NCI-H1694 (cell line): ENCODE data around the gene IRF4.

Experiments used
- DNase-seq: peaks from one replicate; lab custom pipeline; 2025; lab: John Stamatoyannopoulos, UW

Gene IRF4

DNA sequence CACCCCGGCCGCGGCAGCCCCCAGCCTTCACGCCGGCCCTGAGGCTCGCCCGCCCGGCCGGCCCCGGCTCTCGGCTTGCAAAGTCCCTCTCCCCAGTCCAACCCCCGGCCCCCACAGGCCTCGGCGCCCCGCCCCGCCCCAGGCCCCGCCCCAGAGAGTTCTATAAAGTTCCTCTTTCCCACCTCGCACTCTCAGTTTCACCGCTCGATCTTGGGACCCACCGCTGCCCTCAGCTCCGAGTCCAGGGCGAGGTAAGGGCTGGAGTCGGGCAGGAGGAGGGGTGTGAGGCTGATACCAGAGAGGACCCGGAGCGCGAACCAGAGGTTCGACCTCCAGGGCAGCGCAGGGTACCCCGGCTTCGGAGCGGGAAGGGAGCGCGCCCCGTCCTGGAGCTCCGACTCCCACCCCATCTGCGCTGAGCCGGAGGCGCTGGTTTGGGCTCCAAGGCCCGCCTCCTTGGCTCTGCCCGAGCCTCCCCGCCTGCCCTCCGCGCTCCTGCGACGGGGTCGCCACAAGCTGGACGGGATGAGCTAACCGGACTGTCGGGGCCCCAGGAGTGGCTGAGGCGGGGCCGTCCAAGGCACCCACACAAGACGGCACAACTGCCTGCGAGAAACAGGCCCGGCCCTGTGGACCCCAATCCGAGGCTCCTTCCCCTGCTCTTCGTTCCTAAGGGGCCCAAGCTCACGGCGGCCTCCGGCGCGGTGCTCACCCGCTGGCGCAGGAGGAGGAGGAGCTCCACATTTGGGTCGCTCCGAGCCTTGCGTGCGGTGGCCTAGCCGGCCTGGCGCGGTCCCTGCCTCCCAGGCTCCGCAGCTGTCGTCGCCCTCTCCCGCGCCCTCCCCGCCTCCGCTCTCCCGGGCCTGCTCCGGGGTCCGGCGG, at the start of gene IRF4:
IRF4 (plus strand) TSS at position 194 of the 882 bp plus-strand sequence. CDS start 1,401 bp downstream, outside the sequence.
- no peak for DNase-seq

DNA sequence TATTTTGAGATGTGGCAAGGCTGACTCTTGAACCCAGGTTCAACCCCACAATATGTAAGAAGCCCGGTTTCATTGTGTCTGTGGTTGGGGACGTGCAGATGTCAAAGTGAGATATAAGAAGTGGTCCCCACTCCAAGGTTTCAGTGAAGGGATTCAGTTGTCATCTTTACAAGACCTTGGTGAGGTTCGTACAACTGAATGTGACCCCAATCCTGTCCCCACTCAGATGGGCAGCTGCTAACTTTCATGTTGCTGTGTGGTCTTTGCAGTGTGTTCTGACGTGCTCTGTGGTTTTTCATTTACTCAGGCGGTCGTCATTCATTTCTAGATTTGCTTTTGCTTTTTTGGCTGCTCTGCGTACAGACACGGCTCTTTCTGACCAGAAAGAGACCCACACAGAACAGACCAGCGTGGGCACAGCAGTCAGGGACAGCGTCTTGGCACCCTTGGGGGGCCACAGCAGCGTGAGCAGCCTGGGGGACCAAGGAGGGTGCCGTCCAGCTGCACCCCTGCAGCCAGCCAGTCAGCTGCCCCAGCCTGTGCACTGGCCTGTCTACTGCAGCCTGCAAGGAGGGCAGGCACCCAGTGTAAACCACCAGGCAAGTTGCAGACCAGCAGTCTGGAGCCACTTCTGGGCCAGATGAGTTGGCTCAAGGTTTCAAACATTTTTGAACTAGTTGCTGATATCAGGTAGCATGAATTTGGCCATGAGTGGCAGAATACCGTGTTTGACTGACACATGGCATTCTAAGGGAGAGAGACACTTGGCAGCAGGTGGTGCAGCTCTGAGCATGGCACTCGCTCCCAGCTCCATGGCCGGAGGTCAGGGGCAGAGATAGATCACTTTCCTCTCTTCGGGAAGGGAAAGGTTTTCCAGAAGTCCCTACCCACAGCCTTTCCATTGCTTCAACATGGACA, 49.4 kb upstream of the IRF4 start:
- no peak for DNase-seq

DNA sequence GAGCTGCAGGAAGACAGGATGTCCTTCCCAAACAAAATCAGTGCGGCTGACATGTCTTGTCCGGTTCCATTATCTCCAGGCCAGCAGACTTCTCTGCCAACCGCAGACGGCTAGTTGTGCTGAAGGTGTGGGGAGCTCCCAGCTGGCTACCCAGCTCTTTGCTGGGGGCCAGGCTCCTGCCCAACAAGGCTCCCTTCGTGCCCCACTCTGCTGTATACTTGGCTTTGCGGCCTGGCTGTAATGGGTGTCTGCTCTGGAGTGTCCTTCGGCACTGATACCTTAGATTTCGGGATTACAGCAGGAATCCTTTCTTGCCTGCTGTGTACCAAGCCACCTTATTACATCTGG, 48.7 kb upstream of the IRF4 start:
- DNase-seq, result no peak

DNA sequence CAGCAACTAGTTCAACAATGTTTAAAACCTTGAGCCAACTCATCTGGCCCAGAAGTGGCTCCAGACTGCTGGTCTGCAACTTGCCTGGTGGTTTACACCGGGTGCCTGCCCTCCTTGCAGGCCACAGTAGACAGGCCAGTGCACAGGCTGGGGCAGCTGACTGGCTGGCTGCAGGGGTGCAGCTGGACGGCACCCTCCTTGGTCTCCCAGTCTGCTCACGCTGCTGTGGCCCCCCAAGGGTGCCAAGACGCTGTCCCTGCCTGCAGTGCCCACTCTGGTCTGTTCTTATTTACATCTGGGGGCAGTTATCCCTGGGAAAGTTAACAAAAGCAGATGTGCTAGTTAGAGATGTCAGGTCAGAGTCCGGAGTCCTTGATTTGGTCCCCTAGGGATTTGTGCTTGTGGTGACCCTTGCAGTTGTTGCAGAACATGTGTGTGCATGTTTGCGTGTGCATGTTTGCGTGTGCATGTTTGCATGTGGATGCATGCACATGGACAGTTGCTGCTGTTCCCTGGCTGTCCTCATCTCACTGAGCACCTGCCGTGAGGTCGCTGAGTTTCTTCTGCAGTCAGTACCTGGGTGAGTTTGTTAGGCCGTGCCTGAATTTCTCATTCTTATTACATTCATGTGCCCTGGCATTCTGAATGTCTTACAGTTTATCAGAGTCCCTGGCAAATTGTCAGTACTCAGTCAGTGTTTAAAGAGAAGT, 48.2 kb upstream of the IRF4 start:
- DNase-seq, result no peak

DNA sequence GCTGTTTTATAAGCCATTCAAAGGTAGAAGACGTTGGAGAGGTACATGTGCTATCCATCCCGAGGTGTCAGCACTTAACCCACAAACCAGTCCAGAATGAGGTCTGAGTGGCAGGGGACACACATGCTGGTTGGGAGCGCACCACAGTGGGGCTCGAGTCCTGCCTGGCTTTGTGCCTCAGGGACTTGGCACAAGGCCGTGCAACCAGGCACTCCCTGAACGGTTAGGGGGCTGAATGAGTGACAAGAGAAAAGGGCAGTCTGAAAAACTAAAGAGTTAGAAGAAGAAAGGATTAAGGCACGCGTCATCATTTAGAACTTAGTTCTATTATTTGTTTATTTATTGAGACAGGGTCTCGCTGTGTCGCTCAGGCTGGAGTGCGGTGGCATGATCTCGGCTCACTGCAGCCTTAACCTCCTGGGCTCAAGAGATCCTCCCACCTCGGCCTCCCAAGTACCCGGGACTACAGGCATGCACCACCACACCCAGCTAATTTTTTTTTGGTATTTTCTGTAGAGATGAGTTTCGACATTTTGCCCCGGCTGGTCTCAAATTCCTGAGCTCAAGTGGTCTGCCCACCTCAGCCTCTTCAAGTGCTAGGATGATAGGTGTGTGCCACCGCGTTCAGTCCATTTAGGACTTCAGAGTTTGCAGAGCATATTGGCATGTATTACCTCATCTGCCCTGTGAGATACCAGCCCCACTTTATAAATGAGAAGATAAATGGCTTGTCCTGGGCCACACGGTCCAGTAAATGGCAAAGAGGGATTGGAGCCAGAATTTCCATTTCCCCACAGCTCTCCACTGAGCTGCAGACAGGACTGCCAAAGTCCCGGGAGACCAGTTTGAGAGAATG, 47.4 kb upstream of the IRF4 start:
- DNase-seq, result no peak

DNA sequence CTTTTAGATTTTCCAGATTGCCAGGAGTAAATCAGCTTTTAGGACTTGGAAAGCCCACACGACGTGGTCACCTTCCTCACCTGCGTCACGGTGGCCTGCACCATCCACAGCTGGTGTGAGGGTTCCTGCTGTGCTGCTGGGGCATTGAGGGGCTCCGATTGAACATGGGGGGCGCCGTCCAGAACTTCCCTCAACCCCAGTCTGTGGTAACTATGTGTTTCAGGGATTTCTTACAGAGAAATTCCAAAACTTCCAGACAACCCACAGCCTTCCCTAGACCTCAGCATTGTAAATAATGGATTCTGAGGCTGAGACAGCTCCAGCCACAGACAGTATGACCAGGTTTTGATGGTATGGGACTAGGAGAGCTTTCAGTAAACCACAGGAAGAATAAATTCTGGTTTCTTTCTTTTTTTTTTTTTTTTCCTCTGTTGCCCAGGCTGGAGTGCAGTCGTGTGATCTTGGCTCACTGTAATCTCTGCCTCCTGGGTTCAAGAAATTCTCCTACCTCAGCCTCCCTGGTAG, 46.7 kb upstream of the IRF4 start:
- no peak for DNase-seq

DNA sequence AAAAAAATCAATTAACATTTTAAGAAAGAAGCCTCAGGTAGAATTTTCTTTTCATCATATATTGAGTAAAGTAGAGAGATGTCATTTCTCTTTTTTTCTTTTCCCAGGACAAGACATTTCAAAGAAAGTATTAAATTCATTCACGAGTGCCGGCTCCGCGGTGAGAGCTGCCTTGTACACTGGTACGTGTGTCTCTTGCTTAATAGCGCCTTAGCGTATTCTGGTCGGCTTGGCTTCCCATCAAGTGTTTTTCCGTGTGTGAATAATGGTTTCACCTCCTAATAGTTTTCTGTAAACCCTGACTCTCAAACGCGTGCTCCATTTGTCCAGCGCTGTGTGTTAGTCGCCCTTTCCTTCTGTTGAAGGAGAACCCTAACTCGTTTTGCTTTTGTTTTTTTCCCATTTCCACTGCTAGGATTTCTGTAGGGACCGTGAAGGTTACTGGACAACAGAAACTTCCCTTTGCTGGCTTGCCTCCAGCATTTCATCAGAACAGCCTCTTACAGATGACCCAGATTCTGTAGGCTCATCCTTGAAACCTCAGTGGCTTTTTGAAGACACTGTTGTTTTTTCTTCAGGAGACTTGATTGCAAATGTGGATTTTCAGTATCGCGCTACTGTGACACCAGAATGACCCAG, 45.7 kb upstream of the IRF4 start:
- no peak for DNase-seq

DNA sequence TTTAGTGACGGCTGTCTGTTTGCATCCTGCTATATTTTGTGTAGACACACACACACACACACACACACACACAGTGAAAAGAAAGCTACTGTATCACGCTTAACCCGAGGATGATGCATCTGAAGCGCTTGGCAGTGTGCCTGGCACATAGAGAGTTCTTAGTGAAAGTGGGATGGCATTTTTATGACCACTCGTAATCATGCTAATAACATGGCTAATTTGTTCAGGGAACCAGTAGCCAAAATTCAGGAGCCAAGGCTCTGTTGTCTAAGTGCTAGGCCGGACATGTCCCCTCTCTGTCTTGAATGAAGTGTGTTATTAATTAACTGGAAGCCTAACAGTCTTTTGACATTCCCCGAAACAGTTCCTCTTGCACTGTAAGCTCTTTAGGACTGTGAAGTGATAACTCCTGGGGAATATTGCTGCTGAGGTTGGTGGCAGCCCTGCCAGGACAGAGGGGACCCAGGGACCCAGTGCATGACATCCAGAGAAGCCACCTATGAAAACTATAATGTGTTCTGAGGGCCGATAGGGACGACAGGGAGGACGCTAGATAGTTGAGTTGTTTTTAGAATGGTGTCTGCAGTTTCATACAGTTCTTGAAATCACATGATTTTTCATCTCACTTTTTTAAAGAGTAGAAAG, 45.0 kb upstream of the IRF4 start:
- no peak for DNase-seq

DNA sequence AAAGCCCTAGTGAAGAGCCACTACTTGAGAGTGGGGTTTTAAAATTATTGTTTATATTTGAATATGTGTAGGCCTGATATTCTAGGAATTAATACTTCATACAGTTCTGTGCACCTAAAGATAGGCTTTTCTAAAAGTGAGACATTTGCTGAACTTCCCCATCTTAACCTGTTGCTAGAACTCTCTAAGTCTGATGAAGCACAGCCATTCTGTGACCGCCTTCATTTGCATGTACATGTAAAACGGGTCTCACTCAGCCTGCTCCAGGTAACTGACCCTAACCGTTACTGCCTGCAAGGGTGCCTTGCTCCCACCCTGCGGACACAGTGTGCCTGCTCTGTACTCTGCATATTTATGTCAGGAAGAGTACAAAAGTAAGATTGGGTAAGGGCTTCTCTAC, 44.3 kb upstream of the IRF4 start:
- no peak for DNase-seq

DNA sequence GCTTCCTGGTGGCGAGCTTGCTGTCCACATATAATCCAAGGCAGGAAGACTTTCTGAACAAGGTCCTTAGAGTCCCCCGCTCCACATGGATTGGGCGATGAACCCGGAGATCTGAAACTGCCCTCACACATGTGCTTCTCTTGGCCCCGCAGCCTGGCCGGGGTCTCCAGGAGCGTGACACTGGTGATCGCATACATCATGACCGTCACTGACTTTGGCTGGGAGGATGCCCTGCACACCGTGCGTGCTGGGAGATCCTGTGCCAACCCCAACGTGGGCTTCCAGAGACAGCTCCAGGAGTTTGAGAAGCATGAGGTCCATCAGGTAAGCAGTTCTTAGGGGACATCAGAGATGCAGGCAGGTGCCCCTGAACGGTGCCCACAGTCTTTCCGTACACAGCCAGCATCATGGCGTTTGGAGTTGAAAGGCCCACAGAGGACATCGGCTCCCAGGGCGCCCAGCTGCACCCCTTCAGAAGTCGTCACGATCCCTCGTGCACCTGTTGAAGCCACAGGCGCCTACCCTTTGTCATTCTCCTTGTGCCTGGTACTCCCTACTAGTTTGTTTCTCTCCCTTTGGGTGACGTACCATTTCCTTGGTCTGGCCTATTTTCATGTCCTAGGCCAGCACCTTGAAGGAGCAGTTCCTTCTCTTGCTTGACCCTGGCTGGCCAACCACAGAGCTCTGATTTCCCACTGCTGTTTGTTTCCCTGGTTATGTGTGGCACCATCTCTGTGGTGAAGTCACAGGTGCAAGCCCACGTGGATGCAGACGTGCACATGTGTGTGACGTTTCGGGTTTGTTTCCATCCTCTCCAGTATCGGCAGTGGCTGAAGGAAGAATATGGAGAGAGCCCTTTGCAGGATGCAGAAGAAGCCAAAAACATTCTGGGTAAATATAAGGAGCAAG, 43.3 kb upstream of the IRF4 start:
- DNase-seq, result no peak

DNA sequence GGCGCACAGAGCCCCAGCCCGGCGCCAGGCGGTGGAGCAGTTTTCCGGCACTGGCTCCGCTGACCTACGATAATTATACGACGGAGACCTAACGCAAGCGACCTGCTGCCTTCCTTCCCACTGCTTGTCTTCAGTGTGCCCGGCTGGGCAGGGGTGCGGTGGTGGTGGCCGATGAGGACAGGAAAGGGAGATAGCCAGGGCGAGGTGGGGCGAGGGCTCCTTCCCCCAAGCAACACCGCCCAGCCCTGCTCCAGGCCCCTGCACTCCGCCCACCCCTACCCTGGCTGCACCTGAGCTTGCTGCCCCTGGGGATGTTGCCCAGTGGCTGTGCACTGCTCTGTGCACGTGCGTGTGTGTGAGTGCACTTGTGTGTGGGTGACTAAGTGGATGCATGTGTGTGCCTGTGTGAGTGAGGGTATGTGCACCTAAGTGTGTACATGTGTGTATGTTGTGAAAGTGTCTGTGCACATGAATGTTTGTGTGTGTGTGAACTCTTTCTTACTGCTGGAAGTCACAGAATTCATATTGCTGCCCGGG, 42.6 kb upstream of the IRF4 start:
- no peak for DNase-seq

DNA sequence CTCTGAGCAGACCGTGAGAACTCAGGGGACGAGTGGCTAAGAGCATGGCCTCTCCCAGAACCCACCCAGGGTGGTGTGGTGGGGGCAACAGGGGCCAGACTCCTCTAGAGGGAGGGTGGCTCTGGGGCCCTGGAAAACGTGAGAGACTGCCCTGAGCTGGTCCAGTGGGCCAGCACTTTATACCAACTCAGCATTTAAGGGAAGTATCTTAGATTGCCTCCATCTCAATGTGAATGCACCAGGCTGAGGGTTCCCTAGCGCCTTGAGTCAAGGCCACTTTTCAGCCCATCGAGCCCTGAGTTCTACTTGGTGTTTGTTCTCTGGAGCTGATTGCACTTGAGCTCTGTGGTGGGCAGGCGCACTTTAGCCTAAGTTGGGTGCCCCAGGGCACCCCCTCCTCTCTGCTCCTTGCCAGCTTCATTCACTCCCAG, 42.0 kb upstream of the IRF4 start:
- no peak for DNase-seq

DNA sequence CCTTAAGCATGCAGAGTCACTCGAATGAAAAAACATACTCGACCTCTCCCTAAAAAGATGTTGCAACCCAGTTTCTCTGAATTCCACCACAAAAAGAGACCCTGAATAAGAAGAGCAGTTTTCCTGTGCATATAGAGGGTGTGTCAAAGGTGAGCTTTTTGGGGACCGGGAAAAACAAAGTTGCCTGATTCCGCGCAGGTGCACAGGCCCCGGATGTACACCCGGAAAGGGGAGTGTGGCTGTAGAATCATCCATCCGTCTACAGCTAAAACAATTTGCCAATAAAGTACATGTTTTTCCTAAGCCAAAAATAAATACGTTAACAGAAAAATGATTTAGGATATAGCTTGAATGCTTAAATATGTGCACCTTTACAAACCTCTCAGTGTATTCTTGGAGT, 41.2 kb upstream of the IRF4 start:
- DNase-seq, result no peak

DNA sequence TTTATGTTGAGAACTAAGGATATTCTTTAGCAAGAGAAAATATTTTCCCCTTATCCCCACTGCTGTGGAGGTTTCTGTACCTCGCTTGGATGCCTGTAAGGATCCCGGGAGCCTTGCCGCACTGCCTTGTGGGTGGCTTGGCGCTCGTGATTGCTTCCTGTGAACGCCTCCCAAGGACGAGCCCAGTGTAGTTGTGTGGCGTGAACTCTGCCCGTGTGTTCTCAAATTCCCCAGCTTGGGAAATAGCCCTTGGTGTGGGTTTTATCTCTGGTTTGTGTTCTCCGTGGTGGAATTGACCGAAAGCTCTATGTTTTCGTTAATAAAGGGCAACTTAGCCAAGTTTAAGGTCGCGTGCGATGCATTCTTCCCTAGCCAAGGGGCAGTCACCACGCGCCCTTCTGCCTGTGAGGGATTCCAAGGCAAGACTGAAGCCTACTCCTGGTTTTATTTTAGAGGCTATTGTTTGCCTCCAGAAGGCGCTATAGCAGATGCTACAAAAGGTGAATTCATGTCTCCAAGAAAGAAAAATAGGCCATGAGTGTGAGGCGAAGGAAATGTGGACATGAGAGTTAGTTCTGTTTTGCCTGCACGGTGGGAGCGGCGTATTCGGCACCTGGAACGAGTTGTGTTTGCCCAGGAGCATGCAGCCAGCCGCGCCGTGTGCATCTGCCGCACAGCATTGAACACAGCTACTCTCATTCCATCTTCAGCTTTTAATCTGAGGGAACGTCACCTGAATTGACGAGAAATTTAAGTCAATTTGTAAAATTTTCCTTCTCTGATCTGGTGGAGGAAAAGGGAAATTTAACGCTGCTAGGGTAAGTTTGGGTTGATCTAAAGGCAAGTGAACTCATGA, 40.3 kb upstream of the IRF4 start:
- no peak for DNase-seq

DNA sequence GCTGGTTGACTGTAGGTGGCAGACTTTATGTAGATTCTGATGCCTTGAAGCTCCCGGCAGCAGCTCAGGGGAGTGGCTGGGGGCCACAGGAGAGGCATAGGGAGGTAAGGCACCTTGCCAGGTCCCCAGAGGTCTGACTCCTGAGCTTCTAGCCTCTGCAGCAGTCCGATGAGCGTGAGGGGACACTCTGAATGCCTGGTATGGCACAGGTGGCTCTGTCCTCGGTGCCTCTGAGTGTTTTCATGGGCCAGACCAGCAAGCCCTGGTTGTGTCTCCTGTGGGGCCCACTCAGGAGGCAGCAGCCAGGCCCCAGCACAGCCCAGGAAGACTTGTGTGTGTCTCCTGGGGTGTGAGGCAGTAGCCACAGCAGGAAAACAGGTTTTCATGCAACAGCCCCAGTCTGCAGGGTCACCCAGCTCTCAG, 39.7 kb upstream of the IRF4 start:
- DNase-seq, result no peak

DNA sequence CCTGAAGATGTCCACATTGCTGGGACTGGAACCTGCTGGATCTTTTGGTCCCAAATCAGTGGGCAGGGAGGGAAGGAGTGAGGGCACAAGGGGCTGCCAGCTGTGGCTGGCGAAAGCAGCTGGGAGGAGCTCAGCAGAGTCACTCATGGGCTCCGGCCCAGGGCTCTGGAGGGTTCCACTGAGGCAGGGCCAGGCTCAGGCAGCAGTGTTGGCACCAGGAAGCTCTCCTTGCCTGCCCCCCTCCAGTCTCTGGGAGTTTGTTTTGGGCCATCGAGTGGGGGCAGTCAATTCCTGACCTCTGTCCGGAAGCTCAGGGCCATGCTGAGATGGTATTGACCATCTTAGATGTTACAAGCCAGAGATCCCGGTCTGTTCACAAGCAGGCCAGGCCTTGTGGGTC, 39.1 kb upstream of the IRF4 start:
- no peak for DNase-seq

DNA sequence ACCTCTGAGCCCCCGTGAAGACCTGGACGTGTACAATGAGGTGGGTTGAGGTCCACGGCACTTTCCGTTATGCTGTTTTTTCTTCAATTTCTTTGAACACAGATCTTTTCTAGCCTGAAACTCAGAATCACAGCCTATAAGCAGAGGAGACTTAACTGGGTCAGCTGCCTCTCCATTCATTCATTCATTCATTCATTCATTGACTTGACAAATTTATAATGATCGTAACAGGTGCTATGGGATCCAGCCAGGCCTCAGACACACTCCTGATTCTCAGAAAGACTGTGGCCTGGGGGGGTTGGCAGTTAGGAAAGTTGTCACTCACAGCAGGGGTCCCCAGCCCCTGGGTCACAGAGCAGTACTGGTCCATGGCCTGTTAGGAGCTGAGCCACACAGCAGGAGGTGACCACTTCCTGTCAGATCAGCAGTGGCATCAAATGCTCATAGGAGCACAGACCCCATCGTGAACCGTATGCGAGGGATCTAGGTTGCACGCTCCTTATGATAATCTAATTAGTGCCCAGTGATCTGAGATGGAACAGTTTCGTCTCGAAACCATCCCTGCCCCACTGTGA, 38.6 kb upstream of the IRF4 start:
- DNase-seq, result no peak
